GM18498 (cell line): ENCODE results near the gene GLRA1.

Source experiments
- ATAC-seq: cut with Tn5 transposase; IDR thresholded peaks from one replicate; pipeline ENCODE4 v1.9.1; 2021; ENCODE audit warnings: mild to moderate bottlenecking, moderate library complexity; ENCODE audit not compliant: unreplicated experiment

GLRA1 gene

DNA sequence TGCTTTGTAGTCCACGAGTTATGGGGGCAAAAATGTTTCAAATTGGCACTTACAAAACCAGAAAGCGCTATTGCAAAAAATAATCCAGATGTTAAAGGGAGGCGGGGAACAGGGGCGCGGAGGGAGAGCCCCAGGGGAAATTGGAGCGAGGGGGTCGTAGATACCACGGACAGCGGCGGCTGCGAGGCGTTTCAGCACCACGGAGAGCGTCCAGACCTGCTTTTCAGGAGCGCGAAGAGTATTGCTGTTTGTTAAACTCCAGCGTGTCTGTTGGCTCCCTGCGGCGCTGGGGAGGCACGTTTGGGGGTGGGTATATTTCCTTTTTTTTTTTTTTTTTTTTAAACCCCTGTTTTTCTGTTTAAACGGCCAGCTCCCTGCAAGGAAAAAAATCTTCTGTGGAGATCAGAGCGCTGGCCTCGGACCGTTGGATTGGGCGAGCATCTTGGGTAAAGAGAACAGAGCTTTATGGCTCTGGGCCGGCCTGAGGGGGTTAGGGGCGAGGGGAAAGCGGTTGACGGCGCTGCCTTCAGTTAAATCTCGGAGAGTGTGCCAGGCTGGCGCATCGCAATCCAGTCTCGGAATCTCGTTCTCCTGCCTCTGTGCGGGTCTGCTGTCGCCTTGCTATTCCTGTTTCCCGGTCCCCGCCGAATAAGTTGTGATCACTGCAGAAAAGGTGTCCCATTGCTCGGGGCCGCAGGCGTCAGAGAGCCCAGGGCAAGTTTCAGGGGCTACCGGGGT is at the start of gene GLRA1:
GLRA1 (minus strand) TSS at position 288 of the 738 bp plus-strand sequence. CDS start 302 bp downstream, outside the sequence.
- ATAC-seq = no peak

DNA sequence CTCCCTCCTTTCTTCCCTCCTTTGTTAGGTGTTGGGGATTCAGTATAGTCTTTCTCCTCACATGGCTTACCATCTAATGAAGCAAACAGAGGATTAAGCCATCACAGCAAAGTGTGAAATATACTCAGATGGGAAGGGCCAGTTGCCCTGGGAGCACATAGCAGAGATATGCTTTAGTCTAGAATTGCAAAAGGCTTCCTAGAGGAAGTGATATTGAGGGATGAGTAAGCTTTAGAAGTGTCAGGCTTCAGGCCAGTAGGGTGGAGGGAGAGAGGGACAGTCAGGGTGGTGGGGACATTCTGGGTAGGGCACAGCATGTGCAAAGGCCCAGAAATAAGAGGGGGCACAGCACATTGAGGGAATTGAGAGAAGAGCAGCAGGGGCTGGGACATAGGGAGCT is 46.2 kb upstream of the GLRA1 start:
- no peak for ATAC-seq

DNA sequence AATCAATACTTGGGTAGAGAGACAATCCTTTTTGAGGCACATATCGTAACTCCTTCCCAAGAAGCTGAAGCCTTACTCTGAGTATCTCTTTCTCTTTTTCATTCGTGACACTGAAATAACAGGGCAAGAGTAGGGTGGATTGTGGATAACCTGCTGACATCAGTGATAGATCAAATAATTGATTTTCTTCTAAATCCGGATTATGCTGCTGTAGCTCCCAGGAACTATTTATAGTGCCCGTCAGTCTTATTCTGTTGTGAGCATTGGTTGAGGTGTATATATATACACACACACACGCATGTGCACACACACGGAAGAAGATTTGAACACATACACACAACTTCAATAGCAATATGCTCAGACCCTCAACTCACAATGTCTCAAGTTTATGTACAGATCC is 43.2 kb upstream of the GLRA1 start:
- no peak for ATAC-seq

DNA sequence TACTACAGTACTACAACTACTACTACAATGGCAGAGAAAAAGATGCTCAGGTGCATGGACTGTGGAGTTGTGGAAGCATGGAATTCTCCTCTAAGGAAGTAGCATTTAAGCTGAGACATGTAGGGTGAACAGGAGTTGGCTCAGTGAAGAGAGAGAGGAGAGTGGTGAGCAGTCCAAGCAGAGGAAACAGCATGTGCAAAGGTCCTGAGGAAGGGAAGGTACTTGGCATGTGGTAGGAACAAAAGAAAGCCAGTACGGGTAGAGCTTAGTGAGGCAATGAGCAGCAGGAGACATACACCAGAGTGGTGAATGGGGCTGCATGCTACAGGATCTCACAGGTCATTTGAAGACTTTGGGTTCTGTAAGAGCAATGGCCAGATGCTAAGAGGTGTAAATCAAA is 41.4 kb upstream of the GLRA1 start:
- no peak for ATAC-seq

DNA sequence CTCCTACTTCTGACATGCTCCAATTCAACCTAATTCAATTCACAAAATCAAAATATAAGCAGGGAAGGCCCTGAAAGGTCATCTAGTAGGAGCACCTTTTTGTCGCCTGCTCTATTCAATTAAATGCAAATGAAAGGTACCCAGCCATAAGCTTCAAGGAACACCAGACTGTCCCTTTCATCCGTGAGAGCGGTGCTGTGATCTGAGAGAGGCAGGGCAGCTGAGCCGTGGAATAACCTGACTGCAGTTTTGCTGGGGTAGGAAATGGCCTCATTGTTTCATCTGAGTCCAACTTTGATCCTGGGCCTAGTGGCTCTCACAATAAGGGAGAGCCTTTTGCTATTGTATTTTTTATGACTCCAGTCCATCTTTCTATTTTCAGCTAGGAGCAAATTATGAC is 39.8 kb upstream of the GLRA1 start:
- ATAC-seq = no peak

DNA sequence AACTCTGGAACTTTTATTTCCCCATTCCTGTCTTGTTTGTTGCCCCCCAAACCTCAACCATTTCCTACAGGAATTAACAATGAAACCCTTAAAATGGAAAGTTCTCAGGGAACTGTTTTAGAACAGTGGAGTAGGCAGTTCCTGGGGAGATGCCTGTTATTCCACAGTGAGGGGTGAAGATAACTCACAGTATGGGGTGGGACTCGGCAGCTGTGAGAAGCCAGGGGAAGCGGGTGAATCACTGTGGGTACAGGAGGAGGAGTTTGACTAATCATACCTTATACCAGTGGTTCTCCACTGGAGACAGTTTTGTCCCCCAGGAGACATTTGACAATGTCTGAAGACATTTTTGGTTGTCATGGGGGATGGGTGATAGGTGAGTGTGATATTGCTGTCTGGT is 36.9 kb upstream of the GLRA1 start:
- no peak for ATAC-seq

DNA sequence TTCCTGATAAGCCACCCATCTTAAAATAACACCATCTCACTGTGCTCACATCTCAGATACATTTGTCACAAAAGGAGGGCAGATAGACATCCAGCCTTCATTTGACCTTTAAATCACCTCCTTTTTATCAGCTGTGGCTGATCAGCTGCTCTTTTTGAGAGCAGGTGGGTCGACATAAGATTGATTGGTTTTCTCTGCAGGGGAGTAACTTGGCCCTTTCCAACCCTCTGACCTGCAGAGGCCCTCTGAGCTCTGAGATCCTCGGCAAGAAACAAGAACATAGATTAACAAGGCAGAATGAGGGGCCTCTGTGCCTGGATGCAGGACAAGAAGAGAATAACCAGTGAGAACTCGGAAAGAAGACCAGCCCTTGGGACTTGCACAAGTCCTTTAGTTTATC is 33.5 kb upstream of the GLRA1 start:
- no peak for ATAC-seq

DNA sequence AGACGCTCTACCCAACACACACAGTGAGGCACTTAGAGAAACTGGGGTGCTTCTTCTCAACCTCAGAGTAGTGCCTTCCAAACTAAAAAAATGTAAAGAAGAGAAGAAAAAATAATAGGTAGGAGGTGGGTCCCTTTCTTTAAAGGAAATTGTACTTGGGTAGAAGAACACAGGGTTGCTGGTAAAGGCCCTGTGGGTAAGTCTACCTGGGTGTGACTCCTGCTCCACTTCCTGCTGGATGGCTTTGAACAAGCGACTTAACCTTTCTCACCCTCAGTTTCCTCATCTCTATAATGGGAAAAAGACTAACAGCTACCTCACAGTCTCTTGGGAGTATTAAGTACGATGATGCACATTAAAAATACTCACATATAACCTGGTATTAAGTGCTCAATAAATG is 32.1 kb upstream of the GLRA1 start:
- ATAC-seq = no peak

DNA sequence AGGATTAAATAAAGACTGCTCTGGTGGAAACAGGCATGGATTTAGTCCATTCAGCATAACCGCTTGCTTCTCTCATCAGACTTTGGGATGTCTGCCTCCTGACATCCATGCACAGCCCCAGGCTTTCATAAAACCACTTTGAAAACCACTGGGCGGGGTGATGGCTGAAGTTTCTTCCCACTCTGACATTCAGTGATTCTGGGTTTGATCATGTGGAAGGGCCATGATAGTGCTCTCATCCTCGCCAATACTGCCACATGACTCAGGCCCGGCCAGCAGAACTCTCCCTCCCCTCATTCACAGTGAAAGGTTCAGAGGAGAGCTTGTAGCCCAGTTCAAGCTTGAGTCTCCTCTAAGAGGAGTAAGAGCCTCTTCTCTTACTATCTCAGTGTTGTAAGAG is 29.6 kb upstream of the GLRA1 start:
- no peak for ATAC-seq

DNA sequence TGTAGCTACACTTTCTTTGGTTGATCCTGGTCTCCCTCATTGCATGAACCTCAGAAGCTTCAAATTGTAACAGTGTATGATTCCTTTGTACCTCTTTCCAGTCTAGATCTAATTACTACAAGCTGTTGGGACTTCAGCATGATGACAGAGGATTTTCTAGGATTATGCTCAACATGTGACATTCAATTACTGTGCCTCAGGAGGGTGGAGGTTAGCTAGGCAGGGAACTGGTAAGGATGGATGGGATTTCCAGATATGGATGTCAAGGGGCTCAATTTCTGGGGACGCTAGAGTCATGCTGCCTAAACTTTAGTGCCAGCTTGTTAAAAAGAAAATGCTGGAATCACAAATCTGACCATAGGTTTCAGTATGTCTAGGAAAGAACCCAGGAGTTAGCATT is 29.2 kb upstream of the GLRA1 start:
- ATAC-seq = no peak

DNA sequence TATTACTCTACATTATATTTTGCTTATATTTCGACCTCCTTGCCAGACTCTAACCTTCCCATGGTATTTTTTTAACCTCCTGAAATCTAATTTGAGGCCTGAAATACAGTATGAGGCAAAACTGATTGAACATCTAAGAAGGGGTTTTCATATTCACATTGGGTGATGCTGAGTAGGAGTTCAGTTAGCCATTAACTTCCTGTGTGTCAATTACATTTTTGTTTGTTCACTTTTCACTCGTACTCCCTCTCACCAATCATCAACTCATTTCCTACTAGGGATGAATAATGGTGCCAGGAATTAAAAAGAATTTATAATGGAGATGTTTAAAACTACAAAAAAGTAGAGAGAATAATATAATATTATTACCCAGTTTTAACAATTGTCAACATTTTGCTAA is 27.6 kb upstream of the GLRA1 start:
- ATAC-seq = no peak

DNA sequence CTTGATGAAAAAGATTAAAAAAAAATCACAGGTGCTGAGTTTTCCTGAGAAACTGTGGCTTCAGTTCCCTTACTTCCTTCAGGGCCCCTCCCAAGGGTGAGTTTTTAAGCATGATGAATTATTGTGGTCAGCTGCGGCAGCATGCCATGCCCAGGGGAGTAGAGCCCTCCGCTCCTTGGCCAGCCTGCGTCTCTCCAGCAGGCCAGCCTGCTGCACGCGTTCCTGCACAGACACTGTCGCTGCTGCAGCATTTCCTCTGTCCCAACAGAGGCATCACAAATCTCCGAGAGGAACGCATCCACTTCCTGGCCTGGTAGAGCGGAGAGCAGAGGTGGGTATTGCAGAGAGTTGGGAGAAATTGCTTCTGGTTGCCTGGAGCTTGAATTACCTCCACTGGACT is 26.1 kb upstream of the GLRA1 start:
- no peak for ATAC-seq

DNA sequence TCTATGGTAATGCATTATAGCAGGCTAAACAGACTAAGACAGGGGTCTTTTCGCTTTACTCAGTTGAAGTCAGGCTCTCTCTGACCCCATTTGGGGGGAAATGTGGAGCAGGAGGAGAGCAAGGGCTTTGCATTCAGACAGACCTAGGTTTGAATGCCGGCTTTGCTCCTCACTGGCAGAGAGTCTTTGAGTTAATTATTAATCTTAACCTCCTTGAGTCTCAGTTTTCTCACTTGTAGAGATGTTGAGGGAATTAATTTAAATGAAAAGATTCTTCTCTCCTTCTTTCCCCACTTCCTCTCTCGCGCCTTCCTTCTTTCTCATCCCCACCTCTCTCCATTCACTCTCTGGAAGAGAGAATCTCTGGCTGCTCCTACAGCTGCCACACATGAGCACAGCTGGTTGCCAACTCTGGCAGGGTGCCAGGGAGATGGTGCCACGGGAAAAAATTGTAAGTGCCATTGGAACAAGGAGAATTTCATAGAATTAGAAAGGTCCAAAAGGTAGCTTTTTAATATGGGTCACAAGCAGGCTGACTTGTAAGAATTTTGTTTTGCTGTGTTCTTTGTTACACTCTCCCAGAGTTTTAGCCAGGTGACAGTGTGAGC is 25.2 kb upstream of the GLRA1 start:
- no peak for ATAC-seq

DNA sequence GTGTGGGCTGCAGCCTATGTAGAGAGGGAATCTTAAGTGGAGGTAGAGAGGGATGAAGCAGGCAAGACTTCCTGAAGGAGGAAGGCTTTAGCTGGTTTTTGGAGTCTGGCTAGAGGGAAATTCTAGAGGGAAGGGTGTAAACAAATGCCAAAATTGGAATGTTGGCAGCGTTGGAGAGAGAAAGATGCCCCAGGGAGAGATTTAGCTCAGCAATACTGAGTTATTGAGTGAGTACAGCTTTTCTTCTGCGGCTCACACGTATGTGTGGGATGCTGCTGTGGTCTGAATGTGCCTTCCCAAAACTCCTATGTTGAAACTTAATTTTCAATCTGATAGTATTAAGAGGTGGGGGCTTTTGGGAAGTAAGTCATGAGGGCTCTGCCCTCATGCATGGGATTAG is 24.5 kb upstream of the GLRA1 start:
- no peak for ATAC-seq

DNA sequence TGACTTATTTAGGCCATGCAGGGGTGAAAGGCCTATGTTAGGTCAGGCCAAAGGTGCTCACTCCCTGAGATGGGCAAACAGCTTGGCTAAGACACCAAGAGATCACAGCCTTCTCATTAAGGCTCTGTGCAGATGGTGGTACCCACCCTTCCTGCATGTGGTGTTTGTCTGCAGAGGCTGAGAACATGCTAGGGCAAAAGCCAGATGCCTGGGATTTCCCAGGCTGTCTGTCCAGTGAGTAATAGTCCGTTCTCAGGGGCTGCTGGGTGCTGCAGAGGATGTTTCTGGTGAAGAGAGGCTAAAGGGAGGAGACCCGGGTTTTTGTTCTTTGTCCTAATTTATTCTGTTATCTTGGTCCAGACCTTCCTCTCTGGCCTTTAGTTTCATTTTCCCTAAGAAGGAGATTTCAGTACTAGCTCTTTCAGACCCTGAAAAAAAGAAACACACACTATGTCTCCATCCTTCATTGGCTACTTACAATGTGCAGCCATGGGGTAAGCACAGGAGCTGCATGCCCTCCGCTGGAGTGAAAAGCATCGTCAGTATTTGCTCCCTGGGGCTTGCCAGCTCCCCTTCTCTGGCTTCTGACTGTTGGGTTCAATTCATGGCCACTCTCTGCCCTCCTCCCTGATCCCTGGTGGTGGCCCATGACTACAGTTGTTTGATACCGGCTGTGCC is 23.4 kb upstream of the GLRA1 start:
- peak; percentile 51 for ATAC-seq

DNA sequence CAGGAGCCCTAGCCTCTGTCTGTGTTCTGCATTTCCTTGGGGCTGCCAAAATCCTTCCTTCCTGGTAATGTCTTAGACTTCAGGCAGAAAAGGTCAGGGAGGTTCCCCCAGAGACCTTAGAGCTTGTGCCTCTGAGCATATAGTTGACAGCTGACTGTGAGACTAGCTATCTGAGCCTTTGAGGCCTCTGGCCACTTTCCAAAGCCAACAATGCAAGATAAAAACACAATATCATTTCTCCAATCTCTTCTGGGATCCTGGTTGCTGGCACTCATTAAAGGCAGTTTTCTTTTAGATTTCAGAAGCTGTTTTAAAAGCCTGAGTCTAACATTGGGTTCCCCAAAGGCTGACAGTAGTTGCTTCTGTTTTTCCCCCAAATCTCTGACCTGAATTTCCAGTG is 13.2 kb upstream of the GLRA1 start:
- no peak for ATAC-seq

DNA sequence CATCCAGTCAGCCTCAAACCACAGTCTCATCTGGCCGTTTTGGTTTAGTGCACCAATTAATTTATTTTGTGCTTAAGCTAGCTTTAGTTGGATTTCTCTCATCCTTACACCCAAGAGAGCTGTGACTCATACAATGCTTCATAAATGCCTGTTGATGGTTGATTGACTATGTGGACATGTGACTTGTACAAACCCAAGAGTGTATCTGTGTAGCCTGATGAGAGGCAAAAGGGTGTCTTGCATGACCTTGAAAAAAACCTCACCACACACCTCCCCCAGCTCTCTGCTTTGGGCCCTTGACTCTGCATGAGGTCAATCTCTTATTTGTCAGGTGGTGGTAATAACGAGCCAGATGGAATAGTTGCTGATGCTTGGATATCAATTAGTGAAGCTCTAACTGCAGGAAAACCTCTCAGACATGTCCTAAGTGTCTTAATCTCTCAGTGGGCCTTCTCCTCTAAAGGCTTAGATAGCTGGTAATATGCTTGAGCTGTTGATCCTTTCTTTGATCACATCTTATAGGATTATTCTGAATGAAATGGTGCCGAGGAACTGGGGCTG is 10.6 kb upstream of the GLRA1 start:
- no peak for ATAC-seq

DNA sequence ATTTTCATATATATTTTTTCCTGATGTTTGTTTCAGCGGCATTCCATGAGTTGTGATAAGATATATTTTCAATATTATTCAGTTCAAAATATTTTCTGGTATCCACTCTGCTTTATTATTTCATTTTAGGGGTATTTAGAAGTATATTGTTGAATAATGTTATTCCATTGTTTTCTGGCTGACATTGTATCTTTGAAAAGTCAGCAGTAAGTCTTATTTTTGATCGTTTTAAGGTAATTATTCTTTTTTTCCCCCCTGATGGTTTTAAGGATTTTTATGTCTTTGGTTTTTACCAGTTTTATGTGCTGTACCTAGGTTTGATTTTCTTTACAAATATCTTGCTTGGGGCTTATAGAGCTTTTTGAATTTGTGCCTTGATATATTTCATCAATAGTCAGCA is 6.6 kb upstream of the GLRA1 start:
- no peak for ATAC-seq

DNA sequence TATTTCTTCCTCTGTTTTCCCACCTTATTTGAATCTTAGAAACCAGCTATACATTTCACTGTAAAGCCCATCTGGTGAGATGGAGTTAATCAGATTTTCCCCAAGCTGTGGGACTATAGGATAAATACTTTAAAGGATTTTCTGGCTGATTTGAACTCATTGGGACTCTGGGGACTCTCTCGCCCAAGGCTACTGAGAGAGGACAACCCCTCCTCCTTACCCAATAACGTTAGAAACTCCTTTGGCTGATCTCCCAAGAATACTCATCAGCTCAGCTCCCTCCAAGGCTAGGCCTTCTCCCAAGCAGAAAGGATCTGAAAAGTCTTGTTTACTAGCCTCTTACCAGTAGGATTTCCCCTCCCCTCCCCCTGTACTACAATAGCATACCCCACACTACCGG is 1.5 kb upstream of the GLRA1 start:
- ATAC-seq = no peak

DNA sequence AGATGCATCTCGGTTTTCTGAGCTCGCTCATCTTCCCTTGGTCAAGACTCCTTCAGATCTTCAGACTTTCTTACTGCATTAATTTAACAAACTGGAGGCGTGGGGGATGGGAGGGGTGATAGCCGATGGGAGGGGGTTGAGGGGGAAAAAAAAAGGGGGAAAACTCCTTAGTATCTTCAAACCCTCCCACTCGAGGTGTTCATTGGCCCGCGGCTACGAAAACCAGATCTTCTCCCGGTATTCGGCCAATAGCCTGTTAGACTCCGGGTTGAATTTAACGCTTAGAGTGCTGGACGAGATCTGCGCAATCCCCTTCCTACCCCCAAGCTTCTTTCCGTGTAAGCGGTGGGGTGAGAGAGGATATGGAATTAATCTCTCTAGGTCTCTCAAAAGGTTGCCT is 689 bp upstream of the GLRA1 start:
- no peak for ATAC-seq

DNA sequence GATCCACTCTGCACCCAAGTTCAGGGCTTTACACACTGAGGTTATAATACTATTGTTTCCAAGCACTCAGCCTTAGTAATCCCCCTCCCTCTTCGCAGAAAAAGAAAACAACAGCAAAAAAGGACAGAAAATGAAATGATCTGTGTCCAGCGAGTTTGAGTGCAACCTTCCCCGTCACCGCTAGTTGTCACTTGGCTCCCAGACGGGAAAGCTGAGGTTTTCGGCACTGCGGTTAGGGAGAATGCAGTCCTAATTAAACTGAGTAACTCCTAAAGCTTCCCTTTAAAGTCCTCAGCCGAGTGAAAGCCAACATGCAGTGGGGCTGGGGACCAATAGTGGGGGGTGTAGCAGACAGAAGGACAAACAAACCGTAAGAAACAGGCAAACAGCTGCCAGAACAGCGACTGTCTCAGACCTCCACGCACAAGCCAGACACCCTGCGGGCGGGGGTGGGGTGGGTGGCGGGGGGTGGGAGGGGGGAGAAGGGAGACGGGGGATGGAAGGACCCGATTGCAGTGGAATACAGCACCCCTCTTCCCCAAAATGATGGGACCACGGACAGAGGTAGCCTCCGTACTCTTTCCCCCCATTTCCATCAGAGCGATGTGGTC is 680 bp downstream of the GLRA1 start:
- no peak for ATAC-seq

DNA sequence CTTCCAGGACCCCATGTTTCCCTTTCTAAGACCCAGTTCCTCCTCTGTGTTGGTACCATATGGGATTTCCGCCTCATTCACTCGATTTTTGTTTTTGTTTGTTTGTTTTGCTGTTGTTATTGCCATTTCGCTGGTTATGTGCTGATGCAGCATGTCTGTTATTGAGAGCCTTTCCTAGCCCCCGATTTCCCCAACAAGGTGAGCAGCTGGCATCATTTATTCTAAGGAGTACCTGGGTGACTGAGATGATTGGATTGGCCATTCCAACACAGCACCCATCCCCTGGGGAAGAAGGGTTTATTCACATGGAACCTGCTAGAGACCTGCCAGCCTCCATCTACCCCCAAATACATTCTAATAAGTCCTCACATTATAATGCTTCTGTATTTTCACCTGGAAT is 2.7 kb downstream of the GLRA1 start:
- no peak for ATAC-seq
